NOMO-1 treated with dmso at 0.1 percent for 144 hours (cell line): ENCODE measurements around the gene NEO1.

Experiments used
- DNase-seq: peaks from one replicate; lab custom pipeline; 2025; ENCODE audit not compliant: unreplicated experiment; lab: John Stamatoyannopoulos, UW

The NEO1 gene

GRCh38 chr15:73030122-73030679 is 22.1 kb upstream of the NEO1 start:
- DNase-seq: no peak

DNA sequence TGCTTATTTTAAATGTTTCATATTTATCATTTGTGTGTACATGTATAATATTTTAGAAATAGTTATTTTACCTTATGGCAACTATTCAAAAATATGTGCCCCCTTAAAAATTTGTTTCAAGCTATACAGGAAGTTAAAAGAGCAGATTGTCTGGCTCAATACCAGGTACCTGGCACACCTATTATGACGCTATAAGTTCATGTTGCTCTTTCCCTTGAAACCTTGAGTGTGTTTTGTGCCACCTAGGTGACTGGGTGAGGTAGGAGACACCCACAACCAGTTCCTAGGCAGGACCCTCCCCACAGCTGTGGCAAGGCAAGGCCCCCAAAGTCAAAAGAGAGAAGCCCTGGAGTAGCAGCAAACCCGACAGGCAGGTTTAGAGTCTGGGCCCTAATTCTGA is 20.6 kb upstream of the NEO1 start:
- DNase-seq: no peak

DNA sequence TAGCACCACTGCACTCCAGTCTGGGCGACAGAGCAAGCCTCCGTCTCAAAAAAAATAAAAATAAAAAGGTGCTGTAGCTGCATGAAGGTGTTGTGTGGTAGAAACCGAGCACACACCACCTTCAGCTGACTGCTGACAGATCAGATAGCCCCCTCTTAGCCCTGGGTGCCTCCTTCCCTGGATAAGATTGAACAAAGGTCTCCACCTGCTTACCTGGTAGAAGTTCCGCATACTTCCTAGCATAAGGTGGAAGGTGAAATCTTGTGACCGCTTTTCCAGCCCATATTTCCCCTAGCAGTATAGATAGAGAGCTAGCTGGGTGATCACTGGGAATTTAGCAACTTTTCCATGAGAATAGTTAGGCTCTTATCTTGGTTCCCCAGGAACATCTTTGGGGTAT is 18.7 kb upstream of the NEO1 start:
- DNase-seq: no peak

GRCh38 chr15:73034221-73034620 is 18.0 kb upstream of the NEO1 start:
- no peak for DNase-seq

GRCh38 chr15:73035221-73035620 is 17.0 kb upstream of the NEO1 start:
- no peak for DNase-seq

DNA sequence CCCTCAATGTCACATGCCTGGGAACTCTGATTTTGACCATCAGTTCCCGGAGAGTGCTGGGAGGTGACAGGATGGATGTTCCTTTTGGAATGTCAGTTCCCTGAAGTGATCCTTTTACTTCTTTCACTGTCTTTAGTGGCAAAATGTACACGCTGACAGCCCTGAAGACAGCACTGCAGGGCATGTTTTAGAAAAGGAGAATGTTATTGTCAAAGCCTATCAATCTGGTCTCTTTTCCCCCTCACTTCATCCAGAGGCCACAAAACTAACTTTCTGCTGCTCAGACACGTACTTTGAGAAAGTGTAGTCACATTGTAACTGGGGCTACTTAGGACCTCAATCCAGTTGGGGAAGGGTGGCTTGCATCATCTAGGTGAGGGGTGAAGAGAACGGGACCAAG is 14.0 kb upstream of the NEO1 start:
- DNase-seq: no peak

- DNase-seq: no peak
Observed at GRCh38 chr15:73046073-73046472, 6.2 kb upstream of the NEO1 start.

- no peak for DNase-seq
Observed at GRCh38 chr15:73047882-73048281, 4.4 kb upstream of the NEO1 start.

GRCh38 chr15:73048624-73049295 is 3.5 kb upstream of the NEO1 start:
- DNase-seq: no peak

GRCh38 chr15:73049564-73050215 is 2.6 kb upstream of the NEO1 start:
- DNase-seq: no peak

DNA sequence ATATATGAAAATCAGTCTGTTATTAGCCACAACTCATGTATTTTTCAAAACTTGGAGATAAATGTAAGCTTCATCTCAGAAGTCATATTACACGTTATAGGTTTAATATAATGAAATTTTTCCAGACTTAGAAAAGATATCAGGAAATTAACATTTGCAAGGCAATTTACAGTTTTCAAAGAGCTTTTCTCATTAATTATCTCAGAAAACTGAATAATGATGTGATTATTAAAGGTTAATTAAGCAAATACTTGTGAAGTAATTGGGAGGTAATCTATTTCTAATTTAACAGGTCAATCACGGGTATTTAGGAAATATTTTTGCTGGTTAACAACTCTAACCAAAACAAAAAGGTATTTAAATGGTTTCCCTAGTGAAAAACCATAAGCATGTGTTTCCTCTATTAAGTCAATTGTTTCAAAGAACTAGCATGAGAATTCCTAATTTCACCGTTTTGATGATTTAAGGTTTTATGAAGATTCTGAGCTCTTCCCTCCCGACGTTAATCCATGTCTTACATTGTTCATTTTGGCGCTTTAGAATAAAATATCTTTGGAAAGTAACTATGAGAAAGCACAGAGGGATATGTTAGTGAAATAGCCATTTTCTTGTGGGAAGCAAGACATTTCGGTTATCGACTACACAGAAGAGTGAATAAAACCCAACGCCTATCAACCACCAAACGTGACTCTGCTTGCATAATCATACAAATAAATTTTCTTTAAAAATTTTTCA is 1.5 kb upstream of the NEO1 start:
- no peak for DNase-seq

- DNase-seq: no peak
Observed at GRCh38 chr15:73051391-73051806, 864 bp upstream of the NEO1 start.

- DNase-seq: no peak
Observed at GRCh38 chr15:73052653-73053397, 562 bp downstream of the NEO1 start.

- DNase-seq: no peak
Observed at GRCh38 chr15:73053398-73053723, 1.1 kb downstream of the NEO1 start.

DNA sequence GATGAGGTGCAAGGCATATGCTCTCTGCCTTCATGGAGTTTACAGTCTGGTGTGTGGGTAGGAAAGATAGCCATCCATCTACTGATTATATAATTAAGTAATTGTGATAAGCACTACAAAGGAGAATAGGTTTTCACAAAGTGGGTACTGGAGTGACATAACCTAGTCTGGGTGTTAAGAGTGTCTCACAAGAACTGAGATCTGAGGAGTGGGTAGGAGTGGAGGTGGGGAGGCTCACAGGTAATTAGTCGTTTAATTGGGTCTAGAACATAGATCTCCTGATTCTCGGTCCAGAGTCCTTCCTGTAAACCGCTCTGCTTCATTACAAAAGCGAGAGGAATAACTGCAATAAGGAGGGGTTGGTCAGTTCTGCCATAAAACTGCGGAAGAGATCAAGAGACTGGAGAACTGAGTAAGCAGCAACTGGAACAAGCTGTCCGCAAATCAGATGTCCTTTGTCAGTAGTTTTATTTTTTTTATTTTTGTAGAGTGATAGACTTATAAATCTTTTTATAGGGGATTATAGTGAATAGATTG is 2.2 kb downstream of the NEO1 start:
- DNase-seq: no peak

GRCh38 chr15:73056460-73056859 is 4.2 kb downstream of the NEO1 start:
- DNase-seq: no peak

- DNase-seq: no peak
Observed at GRCh38 chr15:73058437-73058836, 6.2 kb downstream of the NEO1 start.

DNA sequence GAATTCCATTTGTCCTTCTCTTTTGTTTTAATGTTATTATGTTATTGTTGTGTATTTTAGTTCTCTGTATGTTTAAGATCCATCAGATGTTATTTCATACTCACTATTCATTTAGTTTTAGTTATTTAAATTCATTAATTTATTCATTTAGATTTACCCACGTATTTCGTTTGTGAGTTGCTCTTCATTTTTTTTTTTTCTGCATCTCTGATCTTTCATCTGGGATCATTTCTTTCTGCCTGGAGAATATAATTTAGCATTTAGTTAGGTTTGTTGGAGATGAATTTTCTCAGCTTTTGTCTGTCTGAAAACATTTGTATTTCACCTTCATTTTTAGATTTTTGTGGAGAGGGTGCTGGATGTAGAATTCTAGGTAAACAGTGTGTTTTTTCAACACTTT is 12.9 kb downstream of the NEO1 start:
- DNase-seq: no peak

DNA sequence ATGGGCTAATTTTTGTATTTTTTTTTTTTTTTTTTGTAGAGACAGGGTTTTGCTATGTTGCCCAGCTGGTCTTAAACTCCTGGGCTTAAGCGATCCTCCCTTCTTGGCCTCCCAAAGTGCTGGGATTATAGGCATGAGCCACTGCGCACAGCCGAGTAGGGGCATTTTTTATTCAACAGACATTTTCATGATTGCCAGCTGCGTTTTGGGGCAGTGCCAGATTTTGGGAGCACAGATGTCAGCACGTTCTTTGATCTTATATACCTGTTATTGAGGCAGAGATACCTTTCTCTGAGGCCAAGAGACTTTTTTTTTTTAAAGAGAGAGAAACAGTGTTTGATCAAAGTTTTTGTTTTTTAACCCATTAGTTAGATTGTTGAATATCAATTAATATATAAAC is 16.8 kb downstream of the NEO1 start:
- no peak for DNase-seq

DNA sequence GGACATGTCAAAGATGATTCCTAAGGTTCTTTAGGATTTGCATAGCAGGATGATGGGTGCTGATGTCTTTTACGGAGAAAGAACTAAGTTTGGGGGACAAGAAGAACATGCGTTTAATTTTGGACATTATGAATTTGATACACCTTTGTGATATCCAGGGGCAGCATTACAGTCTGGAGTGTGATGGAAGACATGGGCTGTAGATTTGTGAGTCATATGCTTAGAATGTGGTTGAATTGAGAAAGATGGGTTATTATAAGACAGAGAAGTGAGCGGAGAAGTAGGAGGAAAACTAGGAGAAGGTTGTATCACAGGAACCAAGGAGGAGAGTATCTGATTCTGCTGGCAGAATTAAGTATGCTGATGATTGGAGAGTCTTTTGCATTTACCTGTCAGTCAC is 20.6 kb downstream of the NEO1 start:
- no peak for DNase-seq

DNA sequence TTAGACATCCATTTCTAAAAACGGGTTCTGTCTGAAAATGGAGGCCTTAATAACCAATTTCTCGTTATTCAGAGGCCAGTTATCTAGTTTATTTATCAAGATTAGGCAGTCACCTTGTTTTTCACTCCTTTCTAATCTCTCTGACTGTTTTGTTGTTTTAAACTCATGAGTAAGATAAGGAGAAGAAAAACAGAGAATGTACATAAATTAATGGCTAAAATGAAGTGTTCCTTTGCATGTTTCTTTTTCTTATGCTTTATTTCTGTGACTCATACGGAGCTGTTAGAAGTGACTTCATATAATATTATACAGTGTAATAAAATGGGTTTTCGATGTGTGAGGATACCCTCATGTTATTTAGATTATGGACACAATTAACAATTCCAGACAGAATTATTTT is 22.0 kb downstream of the NEO1 start:
- DNase-seq: no peak
